Kidney epithelial cell (primary cell): ENCODE results near the gene CHKA. TPM values are rescaled to one million over a fixed set of nuclear protein-coding genes. Genes with fewer than 3 reads are reported as not detected.
A peak's percentile ranks its signal among the peaks of the same experiment; 100 is the strongest.

Experiments used
- DNase-seq: peaks from one replicate; pipeline ENCODE4 v3.0.0-alpha.2; 2010; ENCODE audit warnings: low read depth
- H3K27me3 ChIP-seq: 2 replicates; pipeline ENCODE4 v1.6.0; 2011; ENCODE audit warnings: low read length; ENCODE audit not compliant: control insufficient read depth, insufficient read depth
- H3K36me3 ChIP-seq: 2 replicates; pipeline ENCODE4 v1.5.1; 2011; ENCODE audit warnings: low read length; ENCODE audit not compliant: control insufficient read depth, insufficient read depth
- H3K4me3 ChIP-seq: 2 replicates; pipeline ENCODE4 v1.5.1; 2011; ENCODE audit warnings: low read depth, mild to moderate bottlenecking, control low read depth, low read length
- total RNA-seq: library from RNA; depleted of rRNA; stranded (reverse); fragments of >200 nt; gene quantifications from 2 replicates; pipeline ENCODE4 v1.2.3, GENCODE V29; 2015
- TF ChIP-seq, protein P1 (sequence below): IDR thresholded peaks from 2 replicates; pipeline ENCODE4 v1.5.1; 2011; ENCODE audit warnings: mild to moderate bottlenecking, moderate library complexity, low read length, control low read depth, inconsistent platforms; ENCODE audit not compliant: insufficient read depth, poor library complexity, severe bottlenecking

Gene CHKA
- total RNA-seq, 1 donor from 2014 or later, result 30.9 TPM

DNA sequence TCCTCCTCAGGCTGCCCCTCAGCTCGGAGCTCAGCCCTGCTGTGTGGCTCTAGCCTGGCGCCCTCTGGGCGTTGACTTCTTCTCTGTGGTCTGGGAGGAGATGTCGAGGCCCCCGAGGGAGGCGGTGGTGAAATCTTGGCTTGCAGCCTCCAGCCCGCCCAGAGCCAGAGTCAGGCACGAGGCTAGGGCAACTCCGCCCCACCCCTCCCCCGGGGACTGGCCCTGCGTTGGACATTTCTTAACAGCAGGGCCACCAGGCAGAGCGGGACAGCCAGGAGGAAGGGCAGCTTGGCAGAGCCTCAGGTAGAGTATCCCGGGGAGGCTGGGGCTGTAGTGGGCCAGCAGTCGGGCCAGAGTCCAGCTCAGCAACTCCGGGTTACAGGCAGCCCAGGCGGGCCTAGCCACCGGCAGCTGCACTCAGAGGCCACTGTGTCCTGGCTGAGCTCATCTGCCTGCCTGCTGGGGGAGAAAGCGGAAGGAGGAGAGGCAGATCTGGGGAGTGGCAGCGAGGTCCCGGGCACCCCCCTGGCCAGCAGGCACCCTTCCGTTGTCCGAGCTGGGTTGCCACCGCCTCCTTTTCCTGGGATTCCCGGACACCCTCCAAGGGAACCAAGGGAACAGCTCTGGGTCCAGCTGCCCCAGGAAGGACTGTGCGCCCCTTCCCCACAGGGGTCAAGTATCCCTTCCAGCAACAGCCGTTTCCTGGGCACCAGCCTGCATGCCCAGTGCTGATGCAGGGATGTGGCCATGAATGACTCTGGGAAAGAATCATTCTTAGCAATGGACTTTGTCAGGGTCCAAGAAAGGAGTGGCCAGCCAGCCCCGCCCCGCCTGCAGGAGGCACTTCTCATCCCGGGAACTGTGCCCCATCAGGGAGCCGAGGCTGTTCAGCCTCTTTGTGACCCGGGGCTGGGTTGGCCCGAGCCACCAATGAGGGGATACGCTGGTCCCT is 110.8 kb downstream of the CHKA start, which contains the start of gene ALDH3B1:
ALDH3B1 (plus strand) TSS at position 238 of the 952 bp plus-strand sequence. CDS start 4,971 bp downstream, outside the sequence.
- Histone ChIP-seq H3K4me3 (no peak within 1 kb of the TSS), H3K36me3 (no peaks in the 10 kb centered on the region), H3K27me3 (no peaks in the 10 kb centered on the region)
- TF ChIP-seq, protein P1, sequence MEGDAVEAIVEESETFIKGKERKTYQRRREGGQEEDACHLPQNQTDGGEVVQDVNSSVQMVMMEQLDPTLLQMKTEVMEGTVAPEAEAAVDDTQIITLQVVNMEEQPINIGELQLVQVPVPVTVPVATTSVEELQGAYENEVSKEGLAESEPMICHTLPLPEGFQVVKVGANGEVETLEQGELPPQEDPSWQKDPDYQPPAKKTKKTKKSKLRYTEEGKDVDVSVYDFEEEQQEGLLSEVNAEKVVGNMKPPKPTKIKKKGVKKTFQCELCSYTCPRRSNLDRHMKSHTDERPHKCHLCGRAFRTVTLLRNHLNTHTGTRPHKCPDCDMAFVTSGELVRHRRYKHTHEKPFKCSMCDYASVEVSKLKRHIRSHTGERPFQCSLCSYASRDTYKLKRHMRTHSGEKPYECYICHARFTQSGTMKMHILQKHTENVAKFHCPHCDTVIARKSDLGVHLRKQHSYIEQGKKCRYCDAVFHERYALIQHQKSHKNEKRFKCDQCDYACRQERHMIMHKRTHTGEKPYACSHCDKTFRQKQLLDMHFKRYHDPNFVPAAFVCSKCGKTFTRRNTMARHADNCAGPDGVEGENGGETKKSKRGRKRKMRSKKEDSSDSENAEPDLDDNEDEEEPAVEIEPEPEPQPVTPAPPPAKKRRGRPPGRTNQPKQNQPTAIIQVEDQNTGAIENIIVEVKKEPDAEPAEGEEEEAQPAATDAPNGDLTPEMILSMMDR, result no peak
- DNase-seq, result peak; percentile 25

DNA sequence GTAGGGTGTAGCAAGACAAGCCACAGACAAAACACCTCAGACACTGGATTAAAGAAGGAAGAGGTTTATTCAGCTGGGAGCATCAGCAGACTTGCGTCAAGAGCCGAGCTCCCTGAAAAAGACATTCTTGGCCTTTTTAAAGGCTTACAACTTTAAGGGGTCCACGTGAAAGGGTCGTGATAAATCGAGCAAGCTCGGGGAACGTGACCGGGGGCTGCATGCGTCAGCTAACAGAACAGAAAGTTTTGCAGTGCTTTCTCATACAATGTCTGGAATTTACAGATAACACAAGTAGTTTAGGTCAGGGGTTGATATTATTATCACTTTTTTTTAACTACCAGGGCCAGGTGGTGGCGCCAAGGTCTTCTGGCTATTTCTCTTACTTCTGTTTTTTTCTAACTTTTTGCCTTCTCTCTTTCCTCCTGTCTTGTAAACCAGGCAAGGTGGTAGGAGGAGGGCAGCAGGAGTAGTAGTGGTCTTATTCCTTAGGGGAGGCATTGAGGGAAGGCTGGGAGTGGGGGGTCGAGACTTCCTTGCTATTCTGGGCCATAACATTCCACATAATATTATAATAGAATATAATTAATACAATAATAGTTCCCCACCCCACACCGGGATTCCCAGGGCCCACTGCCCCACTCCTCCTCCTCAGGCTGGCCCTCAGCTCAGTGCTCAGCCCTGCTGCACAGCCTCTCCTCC is 111.6 kb downstream of the CHKA start:
- Histone ChIP-seq H3K4me3 (no peak overlapping the region), H3K27me3 (no peaks in the 10 kb centered on the region), H3K36me3 (no peaks in the 10 kb centered on the region)
- TF ChIP-seq, protein P1, result peak; percentile 40
- DNase-seq, result no peak

DNA sequence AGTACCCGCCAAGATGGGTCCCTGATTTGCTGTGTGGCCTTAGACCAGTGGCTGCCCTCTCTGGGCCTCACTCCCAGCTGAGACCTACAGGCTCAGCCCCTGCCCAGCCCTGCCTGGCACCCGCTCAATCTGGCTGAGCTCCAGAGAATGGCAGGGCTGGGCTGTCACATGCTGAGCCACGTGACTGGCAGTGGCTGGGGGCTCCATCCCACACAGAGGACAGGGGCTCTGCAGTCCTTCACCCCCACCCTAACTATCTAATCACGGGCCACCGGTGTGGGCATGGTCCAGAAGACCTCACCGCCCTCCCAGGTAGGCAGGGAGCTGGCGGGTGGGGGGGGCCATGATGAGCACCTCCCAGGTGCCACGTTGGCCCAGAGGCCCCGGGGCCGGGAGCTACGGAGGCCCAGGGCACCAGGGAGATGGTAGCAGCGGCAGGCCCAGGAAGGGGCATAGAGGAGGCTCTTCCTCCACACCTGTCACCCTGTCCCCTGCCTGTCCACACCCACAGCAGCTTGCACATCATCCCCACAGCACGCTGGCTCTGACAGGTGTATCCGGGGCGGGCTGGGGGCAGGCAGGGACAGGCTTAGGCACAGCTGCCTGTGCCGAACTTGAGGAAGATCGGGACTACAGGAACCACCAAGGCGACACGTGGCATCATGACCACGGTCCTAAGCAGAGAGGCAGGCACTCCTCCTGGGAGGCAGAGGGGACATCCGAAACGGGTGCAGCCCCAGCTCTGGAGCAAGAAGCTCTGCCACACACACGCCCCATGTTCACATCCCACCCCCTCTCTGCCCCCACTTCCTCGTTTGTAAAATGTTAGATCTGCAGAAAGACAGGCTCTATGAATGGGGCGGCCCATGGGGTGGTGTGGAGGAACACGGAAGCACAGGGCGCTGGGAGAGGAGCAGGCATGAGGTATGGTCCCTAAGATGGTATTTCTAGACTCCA is 112.5 kb downstream of the CHKA start:
- TF ChIP-seq, protein P1, result no peak
- H3K4me3 ChIP-seq, result no peak overlapping the region
- H3K27me3 ChIP-seq, result no peaks in the 10 kb centered on the region
- H3K36me3 ChIP-seq, result no peaks in the 10 kb centered on the region
- no peak for DNase-seq

DNA sequence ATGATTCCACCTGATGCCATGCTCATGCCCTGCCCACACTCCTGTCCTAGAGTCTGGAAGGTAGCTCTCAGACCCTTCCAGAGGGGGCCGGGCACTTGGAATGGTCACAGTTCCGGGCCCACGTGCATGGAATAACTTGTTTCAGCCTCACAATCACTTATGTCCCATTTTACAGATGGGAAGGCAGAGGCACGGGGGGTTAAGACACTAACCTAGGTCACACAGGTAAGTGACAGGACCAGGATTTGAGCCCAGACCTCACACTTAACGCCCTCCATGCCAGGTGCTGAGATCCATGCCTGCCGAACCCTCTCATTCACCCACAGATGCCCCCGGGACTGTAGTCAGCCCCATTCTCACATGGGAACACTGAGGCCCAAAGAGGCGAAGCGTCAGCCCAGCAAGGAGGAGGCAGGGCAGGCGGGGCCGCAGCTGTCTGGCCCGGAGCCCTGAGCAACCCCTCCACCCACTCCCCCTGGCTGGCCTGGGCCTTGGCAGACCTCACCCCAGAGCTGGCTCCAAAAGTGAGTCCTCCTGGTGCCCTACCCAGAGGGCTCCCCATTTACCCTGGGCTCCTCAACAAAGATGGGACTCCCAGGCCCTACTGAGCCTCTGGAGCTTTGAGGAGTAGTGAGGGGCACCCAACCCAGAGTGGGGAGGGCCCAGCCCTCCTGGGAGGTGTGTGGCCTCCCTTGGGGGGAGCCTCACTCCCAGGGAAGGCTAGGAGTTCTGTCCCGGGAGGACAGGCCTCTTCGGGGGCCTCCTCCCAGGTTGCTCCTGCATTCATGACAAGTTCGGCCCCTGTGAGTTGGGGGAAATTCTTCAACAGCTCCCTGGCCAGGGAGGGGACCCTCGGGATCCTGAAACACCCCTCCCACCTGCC is 113.4 kb downstream of the CHKA start:
- no peaks in the 10 kb centered on the region for H3K36me3 ChIP-seq
- TF ChIP-seq, protein P1, result no peak
- no peaks in the 10 kb centered on the region for H3K27me3 ChIP-seq
- DNase-seq, result no peak
- no peak overlapping the region for H3K4me3 ChIP-seq
